GM12865 (cell line): Measurements from ENCODE around the gene CD58.

ENCODE experiments used
- DNase-seq: peaks from one replicate; pipeline ENCODE4 v3.0.0; 2010; ENCODE audit warnings: low read depth
- H3K4me3 ChIP-seq: 2 replicates; pipeline ENCODE4 v1.5.1; 2011; ENCODE audit warnings: mild to moderate bottlenecking, low read depth, low read length, control low read depth
- TF ChIP-seq, protein P1 (sequence below): IDR thresholded peaks from 2 replicates; pipeline ENCODE4 v1.5.1; 2011; ENCODE audit warnings: low read length, control low read depth, low read depth, inconsistent platforms; ENCODE audit not compliant: insufficient read depth; ENCODE audit errors: missing control alignments

Gene CD58

DNA sequence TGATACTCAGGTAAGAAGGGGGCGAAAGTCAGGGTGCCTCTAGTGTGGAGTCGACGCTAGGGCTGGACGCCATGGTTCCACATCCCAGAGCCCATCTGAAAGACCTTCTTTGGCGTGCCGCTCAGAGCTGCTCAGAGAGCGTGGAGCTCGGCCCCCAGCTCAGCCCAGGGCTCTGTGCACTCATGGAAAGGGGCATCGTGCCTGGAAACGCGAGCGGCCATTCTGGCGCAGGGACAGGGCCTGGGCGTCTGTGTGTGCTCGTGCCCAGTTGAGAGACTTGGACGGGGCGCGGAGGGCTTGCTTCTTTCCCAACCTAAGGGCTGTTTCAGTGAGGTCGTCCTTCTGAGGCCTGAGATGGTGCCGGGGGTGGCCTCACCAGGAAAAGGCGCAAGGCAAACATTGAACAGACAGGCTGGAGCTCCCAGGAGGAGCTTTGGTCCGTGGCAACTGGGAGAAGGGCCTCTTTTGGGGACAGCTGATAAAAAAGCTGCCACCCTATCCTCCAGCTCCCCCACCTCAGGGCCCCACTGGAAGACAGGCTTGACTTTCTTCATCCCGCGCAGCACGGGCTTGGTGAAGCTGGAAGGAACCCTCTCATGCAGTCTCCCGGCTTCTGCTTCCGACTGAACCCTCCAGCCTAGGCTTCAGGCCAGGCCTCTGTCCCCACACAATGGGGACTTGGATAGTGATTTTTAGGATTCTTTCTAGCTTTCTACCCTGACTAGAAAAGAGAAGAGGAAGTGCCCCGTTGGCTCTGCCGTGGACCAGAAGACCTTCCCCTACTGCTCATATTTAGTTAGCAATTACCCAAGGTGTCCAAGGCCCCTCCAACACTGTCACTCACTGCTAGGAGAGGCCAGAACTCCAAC lies 77.1 kb downstream of the CD58 start:
- no peak for DNase-seq
- no peak overlapping the region for H3K4me3 ChIP-seq
- TF ChIP-seq, protein P1, sequence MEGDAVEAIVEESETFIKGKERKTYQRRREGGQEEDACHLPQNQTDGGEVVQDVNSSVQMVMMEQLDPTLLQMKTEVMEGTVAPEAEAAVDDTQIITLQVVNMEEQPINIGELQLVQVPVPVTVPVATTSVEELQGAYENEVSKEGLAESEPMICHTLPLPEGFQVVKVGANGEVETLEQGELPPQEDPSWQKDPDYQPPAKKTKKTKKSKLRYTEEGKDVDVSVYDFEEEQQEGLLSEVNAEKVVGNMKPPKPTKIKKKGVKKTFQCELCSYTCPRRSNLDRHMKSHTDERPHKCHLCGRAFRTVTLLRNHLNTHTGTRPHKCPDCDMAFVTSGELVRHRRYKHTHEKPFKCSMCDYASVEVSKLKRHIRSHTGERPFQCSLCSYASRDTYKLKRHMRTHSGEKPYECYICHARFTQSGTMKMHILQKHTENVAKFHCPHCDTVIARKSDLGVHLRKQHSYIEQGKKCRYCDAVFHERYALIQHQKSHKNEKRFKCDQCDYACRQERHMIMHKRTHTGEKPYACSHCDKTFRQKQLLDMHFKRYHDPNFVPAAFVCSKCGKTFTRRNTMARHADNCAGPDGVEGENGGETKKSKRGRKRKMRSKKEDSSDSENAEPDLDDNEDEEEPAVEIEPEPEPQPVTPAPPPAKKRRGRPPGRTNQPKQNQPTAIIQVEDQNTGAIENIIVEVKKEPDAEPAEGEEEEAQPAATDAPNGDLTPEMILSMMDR: no peak

- no peak overlapping the region for H3K4me3 ChIP-seq
- DNase-seq: no peak
- TF ChIP-seq, protein P1: no peak
Observed at GRCh38 chr1:116493036-116493435, 77.8 kb downstream of the CD58 start.

- H3K4me3 ChIP-seq: no peak overlapping the region
- TF ChIP-seq, protein P1: no peak
- DNase-seq: no peak
Observed at GRCh38 chr1:116492358-116492811, 78.4 kb downstream of the CD58 start.

- no peak overlapping the region for H3K4me3 ChIP-seq
- no peak for DNase-seq
- TF ChIP-seq, protein P1: no peak
Observed at GRCh38 chr1:116491700-116492357, 79.0 kb downstream of the CD58 start.

DNA sequence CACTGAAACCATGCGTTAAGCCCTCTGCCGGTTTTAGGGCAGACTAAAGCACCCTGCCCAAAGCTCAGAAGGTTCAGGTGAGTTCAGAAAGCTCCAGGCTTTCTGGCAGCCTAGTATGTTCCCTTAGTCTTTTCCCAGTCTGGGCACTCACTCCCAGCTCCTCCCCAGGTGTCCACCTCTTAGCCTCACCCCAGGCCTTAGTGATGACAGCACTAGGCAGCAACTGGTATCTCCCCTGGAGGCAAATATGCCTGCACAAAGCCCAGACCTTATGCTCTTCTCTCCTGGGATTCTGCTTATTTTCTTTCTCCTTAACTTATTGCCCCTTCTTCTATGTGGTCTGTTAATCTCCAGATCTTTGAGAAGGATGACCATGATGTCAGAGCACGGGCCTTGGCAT lies 80.2 kb downstream of the CD58 start:
- H3K4me3 ChIP-seq: no peak overlapping the region
- no peak for DNase-seq
- TF ChIP-seq, protein P1: no peak

DNA sequence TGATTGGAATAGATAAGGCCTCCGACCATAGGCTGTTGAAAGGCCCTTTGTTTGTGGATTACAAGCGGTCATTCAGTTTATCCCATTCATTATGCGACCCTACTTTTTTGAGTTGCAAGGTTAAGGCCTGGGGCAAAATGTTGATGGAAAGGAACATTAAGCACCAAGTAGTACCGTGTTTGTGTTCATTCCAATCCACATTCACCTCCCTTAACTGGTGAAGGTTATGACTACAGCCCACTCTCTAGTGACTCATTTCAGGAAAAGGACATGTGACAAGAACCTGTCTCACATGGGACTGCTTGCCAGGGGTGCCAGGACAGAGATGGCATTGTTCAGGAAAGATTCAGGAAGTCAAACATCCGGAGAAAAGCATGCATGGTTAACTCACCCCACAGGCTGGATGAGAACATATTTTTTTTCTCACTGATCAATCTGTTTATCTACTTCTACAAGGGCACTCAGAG lies 81.6 kb downstream of the CD58 start:
- H3K4me3 ChIP-seq: no peak overlapping the region
- TF ChIP-seq, protein P1: no peak
- DNase-seq: peak; percentile 67

DNA sequence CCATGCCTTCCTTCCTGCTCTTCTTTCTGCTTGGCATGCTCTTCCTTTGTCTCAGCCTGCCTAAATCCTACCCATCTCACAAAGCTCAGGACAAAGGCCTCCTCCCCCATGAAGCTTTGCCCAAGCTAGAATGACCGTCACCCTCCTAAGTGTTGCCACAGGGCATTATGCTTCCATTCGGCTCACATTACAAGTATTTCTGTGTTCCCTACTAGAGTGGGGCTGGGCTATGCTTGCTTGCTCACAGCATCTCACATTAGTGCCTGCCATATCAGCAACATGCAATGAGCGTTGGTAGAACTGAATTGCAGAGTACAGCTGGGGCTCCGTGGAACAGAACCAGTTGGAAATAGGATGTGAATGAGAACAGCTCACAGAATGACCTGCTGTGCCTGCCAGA lies 82.8 kb downstream of the CD58 start:
- no peak overlapping the region for H3K4me3 ChIP-seq
- no peak for DNase-seq
- TF ChIP-seq, protein P1: no peak
